GM23338 (cell line): ENCODE results near the gene ATRIP. TPM values are rescaled to one million over a fixed set of nuclear protein-coding genes. Genes with fewer than 3 reads are reported as not detected.

ENCODE experiments used
- ATAC-seq: fragments of 200-7000 bp; cut with Tn5 transposase; 3 replicates; pipeline ENCODE4 v1.9.1; 2020
- DNase-seq: peaks from one replicate; pipeline ENCODE4 v3.0.0-alpha.2; 2015; ENCODE audit warnings: low spot score
- H2AFZ ChIP-seq: fragments of 200-600 bp; sonication (generic); 2 replicates; pipeline ENCODE4 v1.8.0; 2016; ENCODE audit warnings: antibody characterized with exemption, mild to moderate bottlenecking, moderate library complexity
- H3F3A ChIP-seq: fragments of 200-600 bp; sonication (generic); replicated peaks from 2 replicates; pipeline ENCODE4 v1.8.0; 2017; ENCODE audit warnings: antibody characterized with exemption, mixed run types, low read depth
- H3K27ac ChIP-seq: fragments of 200-600 bp; sonication (generic); 2 replicates; pipeline ENCODE4 v1.6.1; 2016; ENCODE audit warnings: low read depth
- H3K27me3 ChIP-seq: fragments of 200-600 bp; sonication (generic); 2 replicates; pipeline ENCODE4 v1.8.0; 2016; ENCODE audit warnings: mild to moderate bottlenecking, mixed run types, moderate library complexity; ENCODE audit not compliant: insufficient read depth
- H3K36me3 ChIP-seq: fragments of 200-600 bp; sonication (generic); 2 replicates; pipeline ENCODE4 v1.8.0; 2016; ENCODE audit warnings: mild to moderate bottlenecking; ENCODE audit not compliant: insufficient read depth
- H3K4me1 ChIP-seq: fragments of 200-600 bp; sonication (generic); 2 replicates; pipeline ENCODE4 v1.8.0; 2016; ENCODE audit warnings: mild to moderate bottlenecking, moderate library complexity; ENCODE audit not compliant: insufficient read depth
- H3K4me2 ChIP-seq: fragments of 200-600 bp; sonication (generic); 2 replicates; pipeline ENCODE4 v1.7.1; 2017; ENCODE audit warnings: mixed run types
- H3K4me3 ChIP-seq: fragments of 200-600 bp; sonication (generic); 2 replicates; pipeline ENCODE4 v1.6.1; 2016; ENCODE audit warnings: mixed run types
- H3K79me2 ChIP-seq: fragments of 200-600 bp; sonication (generic); replicated peaks from 2 replicates; pipeline ENCODE4 v1.8.0; 2017; ENCODE audit warnings: mild to moderate bottlenecking; ENCODE audit not compliant: insufficient read depth
- H3K9me2 ChIP-seq: fragments of 200-600 bp; sonication (generic); 2 replicates; pipeline ENCODE4 v1.8.0; 2017; ENCODE audit not compliant: insufficient read depth
- H4K20me1 ChIP-seq: fragments of 200-600 bp; sonication (generic); replicated peaks from 2 replicates; pipeline ENCODE4 v1.8.0; 2017; ENCODE audit warnings: mild to moderate bottlenecking; ENCODE audit not compliant: insufficient read depth
- H3K27ac Mint-ChIP-seq: 2 replicates; pipeline ENCODE4 v1.8.0; 2020; ENCODE audit warnings: inconsistent platforms, mild to moderate bottlenecking, moderate library complexity, mixed read lengths
- H3K27me3 Mint-ChIP-seq: 3 replicates; pipeline ENCODE4 v1.8.0; 2022; ENCODE audit warnings: low read depth, mild to moderate bottlenecking, moderate library complexity, mixed read lengths, inconsistent platforms; ENCODE audit not compliant: insufficient read depth, poor library complexity
- H3K36me3 Mint-ChIP-seq: 3 replicates; pipeline ENCODE4 v1.8.0; 2021; ENCODE audit warnings: low read depth, mild to moderate bottlenecking, inconsistent platforms, moderate library complexity, mixed read lengths
- H3K4me1 Mint-ChIP-seq: 3 replicates; pipeline ENCODE4 v1.8.0; 2020; ENCODE audit warnings: mild to moderate bottlenecking, inconsistent platforms, mixed read lengths
- H3K4me3 Mint-ChIP-seq: 3 replicates; pipeline ENCODE4 v1.8.0; 2021; ENCODE audit warnings: moderate library complexity, mild to moderate bottlenecking, inconsistent platforms, mixed read lengths
- H3K9me3 Mint-ChIP-seq: 3 replicates; pipeline ENCODE4 v1.8.0; 2020; ENCODE audit warnings: moderate library complexity, mild to moderate bottlenecking, inconsistent platforms, mixed read lengths
- CREB1 ChIP-seq: fragments of 250-450 bp; sonication (Bioruptor Pico); IDR thresholded peaks from 2 replicates; pipeline ENCODE4 v1.5.0; 2020; ENCODE audit warnings: low read depth, mild to moderate bottlenecking, moderate library complexity
- EZH2 ChIP-seq: fragments of 200-600 bp; sonication (generic); IDR thresholded peaks from one replicate; pipeline ENCODE4 v1.8.0; 2017; ENCODE audit warnings: antibody characterized with exemption, mild to moderate bottlenecking, low read depth; ENCODE audit not compliant: unreplicated experiment
- EZH2phosphoT487 ChIP-seq: fragments of 200-600 bp; sonication (generic); IDR thresholded peaks from one replicate; pipeline ENCODE4 v1.8.1; 2018; ENCODE audit warnings: antibody characterized with exemption; ENCODE audit not compliant: unreplicated experiment
- JUNB ChIP-seq: IDR thresholded peaks from one replicate; pipeline ENCODE4 v1.6.1; 2016; ENCODE audit warnings: antibody characterized with exemption; ENCODE audit not compliant: unreplicated experiment
- NANOG ChIP-seq: IDR thresholded peaks from 2 replicates; pipeline ENCODE4 v1.6.1; 2016; ENCODE audit warnings: antibody characterized with exemption, borderline replicate concordance
- POLR2AphosphoS5 ChIP-seq: IDR thresholded peaks from 2 replicates; pipeline ENCODE4 v1.6.1; 2016; ENCODE audit warnings: antibody characterized with exemption, low read depth
- STAT1 ChIP-seq: IDR thresholded peaks from one replicate; pipeline ENCODE4 v1.6.1; 2016; ENCODE audit warnings: antibody characterized with exemption; ENCODE audit not compliant: unreplicated experiment
- ZNF114 ChIP-seq: fragments of 250-450 bp; sonication (Bioruptor Pico); IDR thresholded peaks from 2 replicates; pipeline ENCODE4 v1.5.0; 2020; ENCODE audit warnings: mild to moderate bottlenecking, moderate library complexity
- ZNF331 ChIP-seq: fragments of 250-450 bp; sonication (Bioruptor Pico); IDR thresholded peaks from 2 replicates; pipeline ENCODE4 v1.5.0; 2020; ENCODE audit warnings: low read depth, mild to moderate bottlenecking, moderate library complexity
- polyA plus RNA-seq: library from polyadenylated mRNA; unstranded; fragments of >200 nt; fragmentation: Nextera tagmentation; extraction: Ambion mirVana; gene quantifications from 2 replicates; pipeline ENCODE4 v1.2.1, GENCODE V29; 2016
- total RNA-seq: library from RNA; depleted of rRNA; stranded (reverse); fragments of >200 nt; shearing (Covaris generic); gene quantifications from 2 replicates; pipeline ENCODE4 v1.2.3, GENCODE V29; 2014
- TF ChIP-seq, protein P1 (sequence below), 2 experiments: fragments of 200-600 bp in 1 of 2; sonication (generic) in 1 of 2; conservative IDR thresholded peaks; 2 replicates each; pipeline versions ENCODE4 v1.5.1 to v1.6.1; 2016 to 2017; ENCODE audit warnings: antibody characterized with exemption in 2 of 2, low read depth in 2 of 2, mild to moderate bottlenecking in 2 of 2, moderate library complexity in 1 of 2
- TF ChIP-seq, protein P2 (sequence below): IDR thresholded peaks from one replicate; pipeline ENCODE4 v1.6.1; 2018; ENCODE audit warnings: antibody characterized with exemption; ENCODE audit not compliant: unreplicated experiment
- TF ChIP-seq, protein P3 (sequence below): fragments of 250-450 bp; sonication (Bioruptor Pico); IDR thresholded peaks from 2 replicates; pipeline ENCODE4 v1.5.0; 2020; ENCODE audit warnings: mild to moderate bottlenecking, moderate library complexity
- TF ChIP-seq, protein P4 (sequence below): IDR thresholded peaks from 2 replicates; pipeline ENCODE4 v1.6.1; 2016; ENCODE audit warnings: antibody characterized with exemption

ATRIP gene
- total and polyA plus RNA-seq, 2 experiments from 2014 or later = 5.8 to 17.3 TPM

DNA sequence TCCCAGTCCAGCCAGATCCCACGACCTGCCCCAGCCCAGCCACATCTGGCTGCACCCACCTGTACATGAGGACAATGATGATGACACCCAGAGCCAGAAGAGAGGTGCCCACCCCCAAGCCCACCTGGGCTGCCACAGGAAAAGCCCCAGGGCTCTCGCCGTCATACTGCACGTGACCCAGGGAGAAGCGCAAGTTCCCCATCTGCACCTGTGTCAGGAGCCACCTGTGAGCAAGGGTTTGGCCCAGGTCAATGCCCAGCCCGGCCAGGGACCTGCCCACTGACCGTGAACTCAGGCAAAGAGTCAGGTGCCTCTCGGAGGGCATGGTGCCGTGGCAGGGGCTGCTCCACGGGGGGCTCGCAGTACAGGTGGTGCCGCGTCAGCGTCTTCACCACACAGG lies 32.9 kb upstream of the ATRIP start:
- H3K4me2 ChIP-seq = no peak overlapping the region
- no peak overlapping the region for H3K4me3 ChIP-seq
- Mint-ChIP-seq H3K4me3 (no peak overlapping the region), H3K27me3 (peaks cover 21% of the 10 kb centered on the region), H3K4me1 (no peaks in the 10 kb centered on the region), H3K27ac (no peak overlapping the region), H3K36me3 (peaks cover 94% of the 10 kb centered on the region), H3K9me3 (no peaks in the 10 kb centered on the region)
- DNase-seq = no peak
- no peak overlapping the region for H2AFZ ChIP-seq
- H3K36me3 ChIP-seq = peaks cover 15% of the 10 kb centered on the region; the same call in 1 of the 2 replicates
- H3K27ac ChIP-seq = no peak overlapping the region
- no peak for ATAC-seq
- no peaks in the 10 kb centered on the region for H3K27me3 ChIP-seq
- no peaks in the 10 kb centered on the region for H3K79me2 ChIP-seq
- no peaks in the 10 kb centered on the region for H3K9me2 ChIP-seq
- H3K4me1 ChIP-seq = no peaks in the 10 kb centered on the region
- no peaks in the 10 kb centered on the region; the same call in 1 of the 2 replicates for H4K20me1 ChIP-seq
- TF ChIP-seq STAT1 (no peak), ZNF114 (CRISPR knock-in tag) (no peak), POLR2AphosphoS5 (no peak), EZH2phosphoT487 (no peak), EZH2 (no peak), JUNB (no peak), NANOG (no peak), ZNF331 (no peak), CREB1 (CRISPR knock-in tag) (no peak)
- TF ChIP-seq, protein P1, sequence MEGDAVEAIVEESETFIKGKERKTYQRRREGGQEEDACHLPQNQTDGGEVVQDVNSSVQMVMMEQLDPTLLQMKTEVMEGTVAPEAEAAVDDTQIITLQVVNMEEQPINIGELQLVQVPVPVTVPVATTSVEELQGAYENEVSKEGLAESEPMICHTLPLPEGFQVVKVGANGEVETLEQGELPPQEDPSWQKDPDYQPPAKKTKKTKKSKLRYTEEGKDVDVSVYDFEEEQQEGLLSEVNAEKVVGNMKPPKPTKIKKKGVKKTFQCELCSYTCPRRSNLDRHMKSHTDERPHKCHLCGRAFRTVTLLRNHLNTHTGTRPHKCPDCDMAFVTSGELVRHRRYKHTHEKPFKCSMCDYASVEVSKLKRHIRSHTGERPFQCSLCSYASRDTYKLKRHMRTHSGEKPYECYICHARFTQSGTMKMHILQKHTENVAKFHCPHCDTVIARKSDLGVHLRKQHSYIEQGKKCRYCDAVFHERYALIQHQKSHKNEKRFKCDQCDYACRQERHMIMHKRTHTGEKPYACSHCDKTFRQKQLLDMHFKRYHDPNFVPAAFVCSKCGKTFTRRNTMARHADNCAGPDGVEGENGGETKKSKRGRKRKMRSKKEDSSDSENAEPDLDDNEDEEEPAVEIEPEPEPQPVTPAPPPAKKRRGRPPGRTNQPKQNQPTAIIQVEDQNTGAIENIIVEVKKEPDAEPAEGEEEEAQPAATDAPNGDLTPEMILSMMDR (conservative IDR thresholded peaks at IDR 0.05; ENCODE audit: low read depth in 2 of 2) = no peak
- TF ChIP-seq, protein P2, sequence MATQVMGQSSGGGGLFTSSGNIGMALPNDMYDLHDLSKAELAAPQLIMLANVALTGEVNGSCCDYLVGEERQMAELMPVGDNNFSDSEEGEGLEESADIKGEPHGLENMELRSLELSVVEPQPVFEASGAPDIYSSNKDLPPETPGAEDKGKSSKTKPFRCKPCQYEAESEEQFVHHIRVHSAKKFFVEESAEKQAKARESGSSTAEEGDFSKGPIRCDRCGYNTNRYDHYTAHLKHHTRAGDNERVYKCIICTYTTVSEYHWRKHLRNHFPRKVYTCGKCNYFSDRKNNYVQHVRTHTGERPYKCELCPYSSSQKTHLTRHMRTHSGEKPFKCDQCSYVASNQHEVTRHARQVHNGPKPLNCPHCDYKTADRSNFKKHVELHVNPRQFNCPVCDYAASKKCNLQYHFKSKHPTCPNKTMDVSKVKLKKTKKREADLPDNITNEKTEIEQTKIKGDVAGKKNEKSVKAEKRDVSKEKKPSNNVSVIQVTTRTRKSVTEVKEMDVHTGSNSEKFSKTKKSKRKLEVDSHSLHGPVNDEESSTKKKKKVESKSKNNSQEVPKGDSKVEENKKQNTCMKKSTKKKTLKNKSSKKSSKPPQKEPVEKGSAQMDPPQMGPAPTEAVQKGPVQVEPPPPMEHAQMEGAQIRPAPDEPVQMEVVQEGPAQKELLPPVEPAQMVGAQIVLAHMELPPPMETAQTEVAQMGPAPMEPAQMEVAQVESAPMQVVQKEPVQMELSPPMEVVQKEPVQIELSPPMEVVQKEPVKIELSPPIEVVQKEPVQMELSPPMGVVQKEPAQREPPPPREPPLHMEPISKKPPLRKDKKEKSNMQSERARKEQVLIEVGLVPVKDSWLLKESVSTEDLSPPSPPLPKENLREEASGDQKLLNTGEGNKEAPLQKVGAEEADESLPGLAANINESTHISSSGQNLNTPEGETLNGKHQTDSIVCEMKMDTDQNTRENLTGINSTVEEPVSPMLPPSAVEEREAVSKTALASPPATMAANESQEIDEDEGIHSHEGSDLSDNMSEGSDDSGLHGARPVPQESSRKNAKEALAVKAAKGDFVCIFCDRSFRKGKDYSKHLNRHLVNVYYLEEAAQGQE = no peak
- TF ChIP-seq, protein P3, sequence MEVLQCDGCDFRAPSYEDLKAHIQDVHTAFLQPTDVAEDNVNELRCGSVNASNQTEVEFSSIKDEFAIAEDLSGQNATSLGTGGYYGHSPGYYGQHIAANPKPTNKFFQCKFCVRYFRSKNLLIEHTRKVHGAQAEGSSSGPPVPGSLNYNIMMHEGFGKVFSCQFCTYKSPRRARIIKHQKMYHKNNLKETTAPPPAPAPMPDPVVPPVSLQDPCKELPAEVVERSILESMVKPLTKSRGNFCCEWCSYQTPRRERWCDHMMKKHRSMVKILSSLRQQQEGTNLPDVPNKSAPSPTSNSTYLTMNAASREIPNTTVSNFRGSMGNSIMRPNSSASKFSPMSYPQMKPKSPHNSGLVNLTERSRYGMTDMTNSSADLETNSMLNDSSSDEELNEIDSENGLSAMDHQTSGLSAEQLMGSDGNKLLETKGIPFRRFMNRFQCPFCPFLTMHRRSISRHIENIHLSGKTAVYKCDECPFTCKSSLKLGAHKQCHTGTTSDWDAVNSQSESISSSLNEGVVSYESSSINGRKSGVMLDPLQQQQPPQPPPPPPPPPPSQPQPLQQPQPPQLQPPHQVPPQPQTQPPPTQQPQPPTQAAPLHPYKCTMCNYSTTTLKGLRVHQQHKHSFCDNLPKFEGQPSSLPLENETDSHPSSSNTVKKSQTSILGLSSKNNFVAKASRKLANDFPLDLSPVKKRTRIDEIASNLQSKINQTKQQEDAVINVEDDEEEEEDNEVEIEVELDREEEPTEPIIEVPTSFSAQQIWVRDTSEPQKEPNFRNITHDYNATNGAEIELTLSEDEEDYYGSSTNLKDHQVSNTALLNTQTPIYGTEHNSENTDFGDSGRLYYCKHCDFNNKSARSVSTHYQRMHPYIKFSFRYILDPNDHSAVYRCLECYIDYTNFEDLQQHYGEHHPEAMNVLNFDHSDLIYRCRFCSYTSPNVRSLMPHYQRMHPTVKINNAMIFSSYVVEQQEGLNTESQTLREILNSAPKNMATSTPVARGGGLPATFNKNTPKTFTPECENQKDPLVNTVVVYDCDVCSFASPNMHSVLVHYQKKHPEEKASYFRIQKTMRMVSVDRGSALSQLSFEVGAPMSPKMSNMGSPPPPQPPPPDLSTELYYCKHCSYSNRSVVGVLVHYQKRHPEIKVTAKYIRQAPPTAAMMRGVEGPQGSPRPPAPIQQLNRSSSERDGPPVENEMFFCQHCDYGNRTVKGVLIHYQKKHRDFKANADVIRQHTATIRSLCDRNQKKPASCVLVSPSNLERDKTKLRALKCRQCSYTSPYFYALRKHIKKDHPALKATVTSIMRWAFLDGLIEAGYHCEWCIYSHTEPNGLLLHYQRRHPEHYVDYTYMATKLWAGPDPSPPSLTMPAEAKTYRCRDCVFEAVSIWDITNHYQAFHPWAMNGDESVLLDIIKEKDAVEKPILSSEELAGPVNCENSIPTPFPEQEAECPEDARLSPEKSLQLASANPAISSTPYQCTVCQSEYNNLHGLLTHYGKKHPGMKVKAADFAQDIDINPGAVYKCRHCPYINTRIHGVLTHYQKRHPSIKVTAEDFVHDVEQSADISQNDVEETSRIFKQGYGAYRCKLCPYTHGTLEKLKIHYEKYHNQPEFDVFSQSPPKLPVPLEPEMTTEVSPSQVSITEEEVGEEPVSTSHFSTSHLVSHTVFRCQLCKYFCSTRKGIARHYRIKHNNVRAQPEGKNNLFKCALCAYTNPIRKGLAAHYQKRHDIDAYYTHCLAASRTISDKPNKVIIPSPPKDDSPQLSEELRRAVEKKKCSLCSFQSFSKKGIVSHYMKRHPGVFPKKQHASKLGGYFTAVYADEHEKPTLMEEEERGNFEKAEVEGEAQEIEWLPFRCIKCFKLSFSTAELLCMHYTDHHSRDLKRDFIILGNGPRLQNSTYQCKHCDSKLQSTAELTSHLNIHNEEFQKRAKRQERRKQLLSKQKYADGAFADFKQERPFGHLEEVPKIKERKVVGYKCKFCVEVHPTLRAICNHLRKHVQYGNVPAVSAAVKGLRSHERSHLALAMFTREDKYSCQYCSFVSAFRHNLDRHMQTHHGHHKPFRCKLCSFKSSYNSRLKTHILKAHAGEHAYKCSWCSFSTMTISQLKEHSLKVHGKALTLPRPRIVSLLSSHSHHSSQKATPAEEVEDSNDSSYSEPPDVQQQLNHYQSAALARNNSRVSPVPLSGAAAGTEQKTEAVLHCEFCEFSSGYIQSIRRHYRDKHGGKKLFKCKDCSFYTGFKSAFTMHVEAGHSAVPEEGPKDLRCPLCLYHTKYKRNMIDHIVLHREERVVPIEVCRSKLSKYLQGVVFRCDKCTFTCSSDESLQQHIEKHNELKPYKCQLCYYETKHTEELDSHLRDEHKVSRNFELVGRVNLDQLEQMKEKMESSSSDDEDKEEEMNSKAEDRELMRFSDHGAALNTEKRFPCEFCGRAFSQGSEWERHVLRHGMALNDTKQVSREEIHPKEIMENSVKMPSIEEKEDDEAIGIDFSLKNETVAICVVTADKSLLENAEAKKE = no peak
- TF ChIP-seq, protein P4, sequence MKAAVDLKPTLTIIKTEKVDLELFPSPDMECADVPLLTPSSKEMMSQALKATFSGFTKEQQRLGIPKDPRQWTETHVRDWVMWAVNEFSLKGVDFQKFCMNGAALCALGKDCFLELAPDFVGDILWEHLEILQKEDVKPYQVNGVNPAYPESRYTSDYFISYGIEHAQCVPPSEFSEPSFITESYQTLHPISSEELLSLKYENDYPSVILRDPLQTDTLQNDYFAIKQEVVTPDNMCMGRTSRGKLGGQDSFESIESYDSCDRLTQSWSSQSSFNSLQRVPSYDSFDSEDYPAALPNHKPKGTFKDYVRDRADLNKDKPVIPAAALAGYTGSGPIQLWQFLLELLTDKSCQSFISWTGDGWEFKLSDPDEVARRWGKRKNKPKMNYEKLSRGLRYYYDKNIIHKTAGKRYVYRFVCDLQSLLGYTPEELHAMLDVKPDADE = no peak
- H3F3A ChIP-seq = no peaks in the 10 kb centered on the region
